Measurements from ENCODE around the gene SPEM3. TPM values are rescaled to one million over a fixed set of nuclear protein-coding genes. Genes with fewer than 3 reads are reported as not detected.
A peak's percentile ranks its signal among the peaks of the same experiment; 100 is the strongest.

The SPEM3 gene
- total RNA-seq, 1 experiment from 2014 or later = not detected

DNA sequence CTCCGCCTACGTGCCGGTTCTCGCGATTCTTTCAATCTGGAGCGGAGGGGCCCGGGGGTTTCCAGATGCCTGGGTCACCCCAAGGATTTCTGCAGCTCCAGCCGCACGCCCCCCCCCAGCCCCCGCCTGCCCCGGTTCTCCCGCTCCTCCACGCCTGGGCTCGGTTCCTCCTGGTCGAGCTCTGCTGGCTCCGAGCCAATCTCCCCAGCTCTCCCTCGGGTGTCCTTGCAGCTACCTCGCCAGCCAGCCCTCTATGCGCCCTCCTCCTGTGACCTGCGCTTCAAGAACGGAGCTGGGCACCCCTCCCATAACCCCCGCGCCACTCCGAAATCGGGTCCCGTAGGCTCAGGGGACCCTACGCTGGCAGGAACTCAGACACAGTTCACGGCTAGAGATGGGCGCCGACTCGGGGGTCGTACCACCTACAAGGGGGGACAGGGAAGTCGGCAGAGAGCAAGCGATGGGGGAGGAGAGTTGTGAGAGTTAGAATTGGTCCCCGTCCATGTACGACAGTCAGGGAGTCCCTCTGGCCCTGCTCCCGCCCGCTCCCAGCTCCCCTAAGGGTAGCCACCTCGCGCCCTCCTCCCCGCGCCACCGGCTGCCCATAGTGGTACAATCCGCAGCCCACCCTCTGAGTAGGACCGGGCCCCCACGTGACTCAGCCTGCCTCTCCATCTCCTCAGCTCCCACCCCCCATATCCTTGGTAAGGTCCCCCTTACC, 11.6 kb downstream of the SPEM3 start:
- DNase-seq (ENCODE audit: low read depth) = no peak

DNA sequence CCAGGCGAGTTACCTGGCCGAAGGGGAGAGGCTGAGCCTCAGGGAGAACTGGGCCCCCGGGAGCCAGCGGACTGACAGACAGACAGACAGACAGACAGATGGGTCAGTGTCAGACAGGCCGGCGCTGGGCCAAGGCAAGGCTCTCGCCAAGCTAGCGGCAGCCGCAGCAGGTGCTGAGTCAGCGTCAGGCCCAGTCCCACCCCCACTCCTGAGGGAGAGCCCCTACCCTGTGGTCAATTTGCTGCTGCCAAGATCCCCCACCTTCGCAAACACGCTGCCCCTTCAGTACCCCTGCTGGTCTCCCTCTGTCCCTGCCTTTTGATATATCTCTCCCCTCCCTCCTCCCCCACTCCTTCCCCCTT, 12.2 kb downstream of the SPEM3 start:
- peak; percentile 29 for DNase-seq (ENCODE audit: low read depth)

DNA sequence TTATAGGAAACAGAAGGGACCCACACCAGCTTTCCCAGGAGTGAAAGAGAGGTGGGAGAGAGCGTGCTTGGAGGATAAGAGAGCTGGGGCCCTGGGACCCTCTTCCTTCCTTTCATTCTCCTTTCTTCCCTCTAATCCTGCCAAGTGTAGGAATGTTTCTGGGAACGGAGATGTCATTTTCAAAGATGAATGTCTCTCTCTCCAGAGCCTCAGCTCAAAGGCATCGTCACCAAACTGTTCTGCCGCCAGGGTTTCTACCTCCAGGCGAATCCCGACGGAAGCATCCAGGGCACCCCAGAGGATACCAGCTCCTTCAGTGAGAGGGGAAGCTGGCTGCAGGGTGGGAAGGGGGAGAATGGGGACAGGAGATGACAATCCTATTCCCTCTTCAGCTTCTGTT, 12.6 kb downstream of the SPEM3 start:
- DNase-seq (ENCODE audit: low read depth) = no peak

DNA sequence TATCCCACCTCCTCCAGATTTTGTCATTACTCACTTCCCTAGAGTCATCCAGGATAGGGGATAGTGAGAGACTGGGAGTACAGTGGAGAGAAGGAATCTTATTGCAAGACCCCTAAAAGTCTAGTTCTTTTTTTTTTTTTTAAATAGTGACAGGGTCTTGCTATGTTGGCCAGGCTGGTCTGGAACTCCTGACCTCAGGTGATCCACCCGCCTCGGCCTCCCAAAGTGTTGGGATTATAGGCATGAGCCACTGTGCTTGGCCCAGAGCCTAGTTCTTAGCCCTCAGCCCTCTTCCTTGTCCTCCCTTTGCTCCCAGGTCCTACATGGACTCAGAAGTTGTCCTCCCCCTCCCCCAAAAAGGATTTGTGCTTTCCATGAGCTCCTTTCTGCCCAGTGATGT, 13.5 kb downstream of the SPEM3 start:
- no peak for DNase-seq (ENCODE audit: low read depth)

DNA sequence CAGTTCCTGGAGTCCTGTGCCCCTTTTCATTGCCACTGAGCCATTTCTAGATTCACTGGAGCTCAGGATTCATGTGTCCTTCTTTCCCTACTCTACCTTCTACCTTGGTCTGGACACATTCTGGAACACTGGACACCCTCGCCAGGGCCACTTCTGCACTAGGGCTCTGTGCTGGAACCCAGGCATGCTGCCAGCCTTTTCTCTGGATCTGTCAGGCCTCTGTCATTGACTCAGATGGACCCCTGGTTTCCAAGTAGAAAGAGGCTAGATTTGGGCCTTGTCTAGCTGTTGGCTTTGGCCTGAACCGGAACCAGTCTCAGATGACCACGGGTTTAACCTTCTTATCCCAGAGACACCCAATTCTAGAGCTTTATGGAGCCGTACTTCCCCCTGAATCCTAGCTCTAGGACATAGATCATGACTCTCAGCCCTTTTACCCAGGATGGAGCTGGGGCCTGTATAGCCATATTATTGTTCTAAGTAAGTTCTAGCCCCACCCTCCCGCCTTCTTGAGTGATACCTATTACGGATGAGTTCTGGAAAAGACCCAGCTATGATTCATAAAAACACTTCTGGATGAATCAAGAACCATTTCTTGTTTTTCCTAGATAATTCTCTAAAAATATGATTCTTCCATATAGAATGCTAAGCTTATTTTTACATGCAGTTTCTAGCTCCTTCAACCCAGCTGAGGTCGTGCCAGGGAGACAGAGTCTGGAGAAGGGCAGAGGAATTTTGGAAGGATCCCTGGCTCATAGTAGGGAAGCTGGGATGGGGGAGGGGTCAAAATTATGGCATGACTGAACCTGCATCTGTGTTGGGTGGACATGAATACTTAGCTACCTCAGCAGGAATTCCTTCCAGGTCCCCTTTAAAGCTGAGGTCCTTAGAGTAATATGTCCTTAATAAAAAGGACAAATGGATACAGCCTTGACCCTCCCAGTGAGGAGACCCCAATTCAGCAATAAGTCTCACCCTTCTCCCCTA, 15.1 kb downstream of the SPEM3 start:
- no peak for DNase-seq (ENCODE audit: low read depth)

DNA sequence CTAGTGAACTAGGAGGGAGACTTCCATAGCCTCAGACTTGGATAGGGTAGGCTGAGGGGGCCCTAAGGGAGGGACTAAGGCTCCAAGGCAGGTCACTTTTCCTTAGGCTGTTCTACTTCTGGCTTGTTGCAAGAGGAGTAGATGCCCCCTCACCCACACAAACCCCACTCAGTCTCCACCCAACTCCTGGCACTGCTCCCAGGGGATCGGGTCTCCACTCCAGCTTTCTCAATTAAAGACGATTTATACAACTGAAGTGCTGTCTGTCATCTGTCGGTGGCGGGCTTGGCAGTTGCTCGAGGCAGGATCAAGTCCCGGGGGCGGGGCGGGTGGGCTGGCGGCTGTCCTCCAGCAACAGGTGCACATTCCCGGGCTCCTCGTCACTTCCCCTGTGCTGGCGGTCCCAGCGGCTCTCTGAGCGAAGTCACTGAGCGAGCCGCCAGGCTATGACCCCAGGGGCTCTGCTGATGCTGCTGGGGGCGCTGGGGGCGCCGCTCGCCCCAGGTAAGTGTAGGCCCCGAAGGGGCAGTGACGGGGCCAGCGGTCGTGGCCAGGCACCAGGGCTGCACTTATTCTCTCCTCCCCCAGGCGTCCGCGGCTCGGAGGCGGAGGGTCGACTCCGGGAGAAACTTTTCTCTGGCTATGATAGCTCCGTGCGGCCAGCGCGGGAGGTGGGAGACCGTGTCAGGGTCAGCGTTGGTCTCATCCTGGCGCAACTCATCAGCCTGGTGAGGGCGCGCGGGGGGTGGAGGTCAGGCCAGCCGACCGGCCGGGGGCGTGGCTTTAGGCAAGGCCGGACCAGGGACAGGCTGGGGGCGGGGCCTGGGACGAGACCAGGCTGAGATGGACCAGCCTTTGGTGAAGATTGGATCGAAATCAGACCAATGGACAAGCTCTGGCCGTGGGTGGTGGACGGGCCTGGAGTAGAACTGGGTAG, 16.3 kb downstream of the SPEM3 start, which contains the start of gene CHRNB1:
CHRNB1 (plus strand) TSS at position 380 of the 937 bp plus-strand sequence; CDS start at position 447, 67 bp downstream.
- no peak for DNase-seq (ENCODE audit: low read depth)

DNA sequence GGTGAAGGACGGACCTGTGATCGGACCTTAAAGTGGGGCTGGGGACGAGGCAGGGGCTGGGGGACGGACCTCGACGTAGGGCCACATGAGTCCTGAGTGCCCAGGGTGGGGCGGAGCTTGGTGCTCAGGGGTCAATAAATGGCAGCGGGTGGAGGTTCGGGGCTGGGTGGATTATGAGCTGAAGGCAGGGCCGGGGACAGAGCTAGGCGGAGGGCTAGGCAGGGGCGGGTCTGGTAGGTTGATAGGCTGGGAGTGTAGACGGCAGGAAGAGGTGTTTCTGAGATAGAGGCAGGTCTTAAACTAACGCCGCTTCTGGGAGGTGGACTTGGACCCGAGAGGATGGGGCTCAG, 16.9 kb downstream of the SPEM3 start:
- DNase-seq (ENCODE audit: low read depth) = no peak

DNA sequence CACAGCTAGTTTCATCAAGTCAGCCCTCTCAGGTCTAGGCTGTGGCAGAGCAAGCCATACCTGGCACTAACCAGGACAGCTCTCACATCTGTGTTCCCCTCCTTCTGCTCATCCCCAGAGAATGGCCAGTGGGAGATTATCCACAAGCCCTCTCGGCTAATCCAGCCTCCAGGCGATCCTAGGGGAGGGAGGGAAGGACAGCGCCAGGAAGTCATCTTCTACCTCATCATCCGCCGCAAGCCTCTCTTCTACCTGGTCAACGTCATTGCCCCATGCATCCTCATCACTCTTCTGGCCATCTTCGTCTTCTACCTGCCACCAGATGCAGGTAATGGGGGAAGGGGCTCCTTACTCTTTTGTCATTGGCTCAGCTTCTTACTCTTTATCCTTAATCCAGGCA, 19.8 kb downstream of the SPEM3 start:
- DNase-seq (ENCODE audit: low read depth) = no peak

DNA sequence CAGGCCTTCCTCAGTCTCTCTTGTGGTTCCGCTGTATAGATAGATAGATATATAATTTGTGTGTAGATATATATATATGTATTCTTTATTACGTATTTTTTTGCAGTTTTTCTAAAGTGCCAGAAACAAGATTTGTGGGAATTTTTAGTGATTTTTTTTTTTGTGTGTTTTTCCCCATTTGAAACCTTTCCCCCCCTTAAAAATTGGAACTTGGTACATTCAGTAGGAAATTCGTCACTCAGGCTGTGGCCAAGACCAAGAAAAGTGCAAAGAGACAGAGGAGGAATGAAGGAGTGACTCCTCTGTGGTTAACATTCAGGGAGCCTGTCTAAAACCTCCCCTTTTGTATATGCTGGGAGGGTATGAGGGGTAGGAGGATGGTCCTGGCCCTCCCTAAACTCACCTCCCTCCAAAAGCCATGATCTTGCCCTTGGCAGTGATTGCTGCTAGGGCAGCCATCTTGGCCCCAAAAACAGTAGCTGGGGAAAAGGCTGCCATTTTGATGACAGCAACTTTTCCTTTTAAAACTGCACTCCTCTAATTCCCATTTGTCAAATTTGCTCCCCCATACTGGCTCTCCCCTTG, 31.4 kb downstream of the SPEM3 start:
- no peak for DNase-seq (ENCODE audit: low read depth)

DNA sequence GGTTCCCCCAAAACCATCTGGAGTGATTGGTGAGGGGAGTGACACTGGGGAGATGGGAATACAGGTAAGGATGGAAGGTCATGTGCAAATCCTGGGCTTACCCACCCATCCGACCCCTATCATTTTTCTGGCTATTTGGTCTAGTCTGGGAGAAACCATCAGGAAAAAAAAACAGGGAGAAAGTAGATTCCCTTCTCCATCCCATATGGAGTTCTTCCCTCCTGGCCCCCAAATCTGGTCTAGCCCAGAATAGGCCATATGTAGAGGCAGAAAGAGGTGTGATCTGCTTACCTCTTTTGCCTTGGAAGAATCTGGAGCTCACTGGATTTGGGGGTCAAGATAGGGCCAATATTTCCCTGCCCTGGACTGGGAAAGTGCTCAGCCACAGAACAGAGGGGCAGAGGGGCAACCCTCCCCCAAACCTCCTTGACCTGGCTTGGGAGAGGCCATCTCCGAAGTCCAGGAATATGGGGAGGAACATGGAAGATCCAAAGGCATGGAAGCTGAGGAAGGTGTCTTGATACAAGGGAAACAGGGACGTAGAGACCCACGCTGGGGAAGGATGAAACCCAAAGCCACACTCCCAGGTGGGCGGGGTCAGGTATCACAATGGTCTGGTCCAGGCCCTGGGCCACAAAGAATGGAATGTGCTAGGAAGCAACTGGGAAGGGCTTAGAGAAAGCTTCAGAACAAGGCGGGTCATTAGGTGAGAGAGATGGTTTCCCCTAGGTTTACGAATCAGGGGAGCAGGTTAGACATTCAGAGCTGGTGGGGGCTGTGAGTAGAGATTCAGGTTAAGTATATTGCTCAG, 32.4 kb downstream of the SPEM3 start:
- DNase-seq (ENCODE audit: low read depth) = no peak

DNA sequence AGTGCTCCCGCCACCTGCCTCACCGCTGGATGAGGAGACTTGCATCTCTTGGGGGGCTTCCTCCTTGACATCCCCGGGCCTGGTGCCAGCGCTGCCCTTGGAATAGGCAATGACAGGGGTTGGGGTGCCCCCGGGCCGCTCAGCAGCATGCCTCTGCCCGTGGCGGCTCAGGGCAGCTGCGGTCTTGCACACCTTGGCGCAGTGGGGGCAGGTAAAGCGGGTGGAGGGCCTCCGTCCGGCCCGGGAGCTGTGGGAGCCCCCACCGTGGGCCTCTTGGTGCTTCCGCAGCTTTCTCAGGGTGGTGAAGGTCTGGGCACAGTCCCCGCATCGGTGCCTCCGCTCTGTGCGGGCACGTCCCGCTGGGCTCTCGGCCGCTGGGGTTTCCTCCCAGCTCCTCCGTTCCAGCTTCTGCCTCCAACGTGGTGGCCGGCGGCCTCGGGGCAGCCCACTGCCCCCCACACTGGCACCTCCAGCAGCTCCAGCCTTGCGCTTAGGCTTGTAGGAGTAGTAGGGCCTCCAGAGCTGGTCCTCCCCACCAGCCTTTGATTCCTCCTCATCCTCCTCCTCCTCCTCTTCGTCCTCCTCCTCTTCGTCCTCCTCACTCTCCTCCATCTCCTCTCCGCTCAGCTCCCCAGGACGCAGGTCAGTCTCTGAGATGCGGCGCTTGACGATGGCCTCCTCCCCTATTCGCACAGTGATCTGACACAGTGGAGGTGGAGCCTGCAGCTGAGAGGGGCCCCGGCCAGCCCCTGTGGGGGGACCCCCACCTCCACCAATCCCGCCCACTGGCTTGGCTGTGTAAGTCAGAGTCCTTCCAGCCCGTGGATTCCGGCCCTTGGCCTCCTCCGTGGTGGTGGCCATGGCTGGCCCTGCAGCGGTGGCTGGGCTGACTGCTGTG, 34.1 kb downstream of the SPEM3 start:
- no peak for DNase-seq (ENCODE audit: low read depth)

DNA sequence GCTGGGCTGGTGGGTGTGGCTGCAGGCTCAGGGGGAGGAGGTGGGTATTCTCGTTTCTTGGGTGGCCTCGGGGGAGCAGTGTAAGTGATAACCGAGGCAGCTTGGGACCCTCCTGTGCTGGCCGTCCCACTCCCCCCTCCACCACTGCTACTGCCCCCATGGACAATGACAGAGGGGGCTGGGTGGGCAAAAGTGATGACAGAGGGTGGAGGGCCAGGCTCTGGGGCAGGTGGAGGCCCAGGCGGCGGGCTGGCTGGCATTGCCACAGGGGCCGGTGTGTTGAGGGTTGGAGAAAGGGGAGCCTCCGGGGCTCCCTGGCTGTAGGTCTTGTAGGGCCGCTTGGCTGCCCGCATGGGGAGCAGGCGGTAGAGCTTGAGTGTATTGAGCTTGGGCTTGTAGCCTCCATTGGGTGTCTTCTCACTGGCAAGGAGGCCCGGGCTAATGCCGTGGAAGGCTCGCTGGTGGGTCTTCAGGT, 34.8 kb downstream of the SPEM3 start:
- no peak for DNase-seq (ENCODE audit: low read depth)

DNA sequence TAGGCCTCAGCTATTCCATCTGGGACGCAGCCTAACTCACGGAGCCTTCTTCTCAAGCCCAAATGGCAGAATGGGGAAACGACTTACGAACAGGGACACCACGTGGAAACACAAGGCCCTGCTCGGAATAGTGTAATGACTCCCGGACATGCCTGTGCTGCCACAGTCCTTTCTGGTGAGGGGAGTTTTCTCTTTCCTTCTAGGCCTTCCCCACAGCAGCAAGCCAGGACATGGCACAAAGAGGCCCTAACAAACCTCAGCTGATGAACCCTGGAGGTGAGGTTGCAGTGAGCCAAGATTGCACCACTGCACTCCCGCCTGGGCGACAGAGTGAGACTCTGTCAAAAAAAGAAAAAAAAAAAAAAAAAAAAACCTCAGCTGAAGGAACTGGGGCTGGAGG, 35.4 kb downstream of the SPEM3 start:
- no peak for DNase-seq (ENCODE audit: low read depth)

DNA sequence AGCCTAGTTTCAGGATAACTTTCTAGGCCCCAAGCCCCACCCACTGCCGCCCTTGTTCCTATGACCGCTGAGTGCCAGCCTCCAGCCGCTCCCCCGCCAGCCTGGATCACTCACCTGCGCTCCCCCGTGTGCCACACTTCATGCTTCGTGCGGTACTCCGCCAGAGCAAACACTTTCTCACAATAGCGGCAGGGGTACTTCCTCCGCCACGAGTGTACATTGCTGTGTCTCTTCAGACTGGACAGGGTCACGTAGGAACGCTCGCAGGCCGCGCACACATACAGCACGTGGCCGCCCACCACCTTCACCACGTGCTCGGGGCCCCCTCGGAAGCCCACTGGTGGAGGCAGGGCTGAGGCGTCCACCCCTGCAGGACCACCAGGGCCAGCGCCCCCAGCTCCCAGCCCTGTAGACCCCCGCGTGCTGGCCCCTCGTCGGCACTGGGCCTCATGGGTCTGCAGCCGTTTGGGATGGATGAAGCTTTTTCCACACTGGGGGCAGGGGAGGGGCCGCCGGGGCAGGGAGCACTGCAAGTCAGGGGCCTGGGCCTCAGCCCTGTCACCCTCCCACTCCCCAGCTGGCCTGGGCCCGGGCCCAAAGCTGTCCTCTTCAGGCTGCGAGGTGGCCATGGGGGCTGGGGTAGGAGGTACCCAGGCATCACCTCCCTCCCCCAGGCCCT, 37.1 kb downstream of the SPEM3 start:
- no peak for DNase-seq (ENCODE audit: low read depth)

DNA sequence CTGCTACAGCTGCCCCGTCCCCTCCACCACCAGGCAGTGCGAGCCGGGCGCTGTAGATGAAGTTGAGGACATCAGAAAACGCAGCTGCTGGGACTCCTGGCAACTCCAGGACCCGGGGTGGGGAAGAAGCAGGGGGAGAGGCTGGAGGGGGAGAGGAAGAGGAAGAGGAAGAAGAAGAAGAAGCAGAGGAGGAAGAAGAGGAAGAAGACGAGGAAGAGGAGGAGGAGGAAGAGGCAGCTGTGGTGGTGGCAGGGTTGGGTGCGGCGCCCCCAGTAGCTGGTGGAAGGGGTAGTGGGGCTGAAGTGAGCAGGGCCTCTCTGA, 37.6 kb downstream of the SPEM3 start:
- DNase-seq (ENCODE audit: low read depth) = no peak

DNA sequence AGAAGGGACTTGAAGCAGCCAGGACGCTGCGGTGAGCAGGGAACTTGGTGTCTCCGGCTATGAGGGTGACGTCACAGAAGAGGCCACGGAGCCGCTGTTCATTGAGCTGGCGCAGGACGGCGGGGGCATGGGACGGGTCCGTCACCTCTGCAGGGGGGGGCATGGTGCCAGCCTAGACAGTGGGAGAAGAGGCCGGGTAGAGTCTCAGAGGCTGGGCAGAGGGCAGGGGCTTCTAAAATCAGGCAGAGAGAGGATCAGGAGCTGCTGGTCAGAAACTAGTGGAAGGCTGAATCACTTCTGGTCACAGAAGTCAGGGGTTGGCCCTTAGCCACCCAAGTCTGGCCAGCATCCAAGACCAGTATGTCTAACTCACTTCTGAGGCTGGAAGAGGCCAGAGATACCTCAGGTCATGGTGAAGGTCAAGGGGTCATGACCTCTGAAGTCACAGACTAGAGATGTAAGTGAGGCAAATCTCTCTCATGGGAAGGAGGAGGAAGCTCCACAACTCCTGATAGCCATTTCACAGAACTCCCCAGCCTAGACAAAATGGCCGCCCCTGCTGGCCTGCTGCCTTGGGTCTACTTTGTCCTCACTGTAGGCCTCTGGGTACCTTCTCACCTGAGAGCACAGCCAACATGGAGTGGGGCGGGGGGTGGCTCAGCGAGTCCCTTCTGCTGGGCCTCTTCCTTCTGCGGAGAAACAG, 38.1 kb downstream of the SPEM3 start:
- DNase-seq (ENCODE audit: low read depth) = no peak

DNA sequence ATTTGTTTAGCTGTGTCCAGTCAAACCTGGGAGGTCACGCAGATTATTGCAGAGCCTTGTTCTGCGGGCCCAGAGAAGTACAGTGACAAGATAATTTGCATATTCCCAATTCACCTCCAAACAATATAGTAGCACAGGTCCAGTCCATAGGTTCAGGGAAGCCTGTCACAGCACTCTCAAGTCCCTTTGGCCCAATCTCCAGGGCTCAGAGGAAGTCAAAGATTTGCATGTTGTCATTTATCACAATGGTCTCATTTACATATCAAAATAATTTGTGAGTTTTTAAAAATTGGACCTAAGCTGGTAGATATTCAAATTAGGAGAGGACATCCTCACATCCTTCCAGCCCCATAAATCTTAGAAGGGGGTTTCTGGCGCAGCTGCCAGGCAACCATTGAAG, 38.8 kb downstream of the SPEM3 start:
- DNase-seq (ENCODE audit: low read depth) = no peak

DNA sequence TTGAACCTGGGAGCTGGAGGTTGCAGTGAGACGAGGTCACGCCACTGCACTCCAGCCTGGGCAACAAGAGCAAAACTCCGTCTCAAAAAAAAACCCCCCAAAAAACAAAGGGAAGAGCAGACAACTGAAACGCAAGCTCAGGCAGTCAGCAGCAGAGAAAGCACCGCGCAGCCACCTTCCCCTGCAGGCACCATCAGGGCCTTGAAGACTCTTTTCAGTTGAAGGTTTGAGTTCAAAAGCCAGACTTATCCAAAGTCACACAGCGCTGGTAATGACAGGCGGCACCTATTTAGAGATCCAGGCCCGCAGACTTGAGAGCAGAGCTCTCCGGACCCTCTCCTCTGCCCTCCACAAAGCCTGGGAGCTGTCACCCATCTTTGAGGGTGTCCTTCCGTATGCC, 39.6 kb downstream of the SPEM3 start:
- no peak for DNase-seq (ENCODE audit: low read depth)
